ENCODE measurements around the gene ISM2.

DNA sequence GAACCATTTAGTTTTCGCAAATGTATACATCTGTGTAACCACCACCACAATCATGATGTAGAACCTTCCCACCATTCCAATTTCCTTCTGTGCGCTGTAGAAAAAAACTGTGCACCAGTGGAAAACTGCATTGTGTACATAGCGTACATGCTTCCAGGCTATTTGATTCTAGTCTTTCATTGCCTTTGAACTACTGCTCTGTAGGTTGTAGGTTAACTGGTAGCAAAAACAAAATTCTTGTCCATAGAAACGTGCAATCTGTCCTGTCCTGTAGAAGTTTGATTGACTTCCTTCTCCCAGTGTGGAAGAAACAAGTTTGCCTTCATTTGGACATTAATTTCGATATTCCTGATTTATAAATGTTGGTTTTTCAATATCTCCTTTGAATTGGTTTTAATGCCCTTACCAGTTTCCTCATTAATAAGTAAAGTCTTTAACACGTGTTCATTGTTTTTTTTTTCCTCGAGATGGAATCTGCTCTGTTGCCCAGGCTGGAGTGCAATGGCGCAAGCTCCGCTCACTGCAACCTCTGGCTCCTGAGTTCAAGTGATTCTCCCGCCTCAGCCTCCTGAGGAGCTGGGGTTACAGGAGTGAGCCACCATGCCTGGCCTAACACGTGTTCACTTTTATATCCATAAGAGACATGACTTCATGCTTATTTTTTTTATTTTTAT is 3.6 kb upstream of the ISM2 start:
- TF ChIP-seq, protein P1, sequence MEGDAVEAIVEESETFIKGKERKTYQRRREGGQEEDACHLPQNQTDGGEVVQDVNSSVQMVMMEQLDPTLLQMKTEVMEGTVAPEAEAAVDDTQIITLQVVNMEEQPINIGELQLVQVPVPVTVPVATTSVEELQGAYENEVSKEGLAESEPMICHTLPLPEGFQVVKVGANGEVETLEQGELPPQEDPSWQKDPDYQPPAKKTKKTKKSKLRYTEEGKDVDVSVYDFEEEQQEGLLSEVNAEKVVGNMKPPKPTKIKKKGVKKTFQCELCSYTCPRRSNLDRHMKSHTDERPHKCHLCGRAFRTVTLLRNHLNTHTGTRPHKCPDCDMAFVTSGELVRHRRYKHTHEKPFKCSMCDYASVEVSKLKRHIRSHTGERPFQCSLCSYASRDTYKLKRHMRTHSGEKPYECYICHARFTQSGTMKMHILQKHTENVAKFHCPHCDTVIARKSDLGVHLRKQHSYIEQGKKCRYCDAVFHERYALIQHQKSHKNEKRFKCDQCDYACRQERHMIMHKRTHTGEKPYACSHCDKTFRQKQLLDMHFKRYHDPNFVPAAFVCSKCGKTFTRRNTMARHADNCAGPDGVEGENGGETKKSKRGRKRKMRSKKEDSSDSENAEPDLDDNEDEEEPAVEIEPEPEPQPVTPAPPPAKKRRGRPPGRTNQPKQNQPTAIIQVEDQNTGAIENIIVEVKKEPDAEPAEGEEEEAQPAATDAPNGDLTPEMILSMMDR (IDR thresholded peaks at IDR 0.05), result no peak
- TF ChIP-seq ZFX (IDR thresholded peaks at IDR 0.05; ENCODE audit: borderline replicate concordance), result no peak

Data from 22Rv1 (cell line).